SU-DHL-6 (cell line): Measurements from ENCODE around the gene LHFPL6.

ENCODE experiments used
- H2AFZ ChIP-seq: fragments of 200-600 bp; sonication (generic); 2 replicates; pipeline ENCODE4 v1.6.1; 2014; ENCODE audit warnings: low read depth, mild to moderate bottlenecking, moderate library complexity, mixed read lengths, antibody characterized with exemption, low read length; ENCODE audit not compliant: severe bottlenecking
- H3F3A ChIP-seq: fragments of 200-600 bp; shearing (Covaris generic); 2 replicates; pipeline ENCODE4 v1.6.0; 2016; ENCODE audit warnings: antibody characterized with exemption, mild to moderate bottlenecking; ENCODE audit not compliant: insufficient read depth
- H3K27ac ChIP-seq: fragments of 200-600 bp; sonication (generic); 2 replicates; pipeline ENCODE4 v1.5.1; 2016; ENCODE audit warnings: low read depth, mild to moderate bottlenecking, low read length, moderate library complexity, mixed read lengths
- H3K27me3 ChIP-seq: fragments of 200-600 bp; sonication (generic), shearing (Covaris generic); 2 replicates; pipeline ENCODE4 v1.6.0; 2014; ENCODE audit warnings: mild to moderate bottlenecking, low read length
- H3K36me3 ChIP-seq: fragments of 200-600 bp; sonication (generic); 2 replicates; pipeline ENCODE4 v1.6.1; 2014; ENCODE audit warnings: mild to moderate bottlenecking, low read length, mixed read lengths
- H3K4me2 ChIP-seq: fragments of 300-600, 200-600 bp; shearing (Covaris generic), sonication (generic); 2 replicates; pipeline ENCODE4 v1.6.0; 2014; ENCODE audit warnings: low read length, low read depth, mild to moderate bottlenecking; ENCODE audit not compliant: poor library complexity, severe bottlenecking
- H3K4me3 ChIP-seq: fragments of 200-600 bp; sonication (generic); 2 replicates; pipeline ENCODE4 v1.5.1; 2014; ENCODE audit warnings: antibody characterized with exemption, low read length, mild to moderate bottlenecking, mixed read lengths; ENCODE audit not compliant: insufficient read depth, poor library complexity, severe bottlenecking
- H3K79me2 ChIP-seq: fragments of 200-600 bp; sonication (generic); 2 replicates; pipeline ENCODE4 v1.6.1; 2014; ENCODE audit warnings: mild to moderate bottlenecking, low read length, moderate library complexity; ENCODE audit not compliant: insufficient read depth
- H3K9ac ChIP-seq: fragments of 200-600 bp; sonication (generic); 2 replicates; pipeline ENCODE4 v1.7.0; 2014; ENCODE audit warnings: mild to moderate bottlenecking, low read length
- H3K9me2 ChIP-seq: fragments of 200-600 bp; sonication (generic); replicated peaks from 2 replicates; pipeline ENCODE4 v1.6.1; 2014; ENCODE audit warnings: low read length; ENCODE audit not compliant: insufficient read depth
- H3K9me3 ChIP-seq: fragments of 200-600 bp; sonication (generic); 2 replicates; pipeline ENCODE4 v1.6.1; 2014; ENCODE audit warnings: low read length, mixed read lengths; ENCODE audit not compliant: insufficient read depth
- H4K20me1 ChIP-seq: fragments of 200-600 bp; sonication (generic); 2 replicates; pipeline ENCODE4 v1.6.1; 2014; ENCODE audit warnings: low read depth, mild to moderate bottlenecking, antibody characterized with exemption, low read length, moderate library complexity, mixed read lengths
- EZH2phosphoT487 ChIP-seq: fragments of 200-600 bp; sonication (generic), shearing (Covaris generic); conservative IDR thresholded peaks from 2 replicates; pipeline ENCODE4 v1.6.1; 2018; ENCODE audit warnings: mild to moderate bottlenecking, antibody characterized with exemption, low read length, moderate library complexity, mixed read lengths
- TF ChIP-seq, protein P1 (sequence below): fragments of 200-600 bp; sonication (generic); IDR thresholded peaks from one replicate; pipeline ENCODE4 v1.5.1; 2017; ENCODE audit warnings: antibody characterized with exemption, mild to moderate bottlenecking, low read length, moderate library complexity; ENCODE audit not compliant: insufficient read depth, poor library complexity, severe bottlenecking

The LHFPL6 gene

GRCh38 chr13:39527961-39528660, 74.9 kb downstream of the LHFPL6 start:
- Histone ChIP-seq H2AFZ (no peak overlapping the region), H3K4me2 (no peak overlapping the region), H3K27me3 (no peaks in the 10 kb centered on the region), H3K4me3 (no peak overlapping the region), H3K79me2 (no peaks in the 10 kb centered on the region), H3F3A (no peaks in the 10 kb centered on the region), H3K9ac (no peak overlapping the region), H4K20me1 (no peaks in the 10 kb centered on the region), H3K9me2 (no peaks in the 10 kb centered on the region), H3K9me3 (no peaks in the 10 kb centered on the region), H3K27ac (no peak overlapping the region), H3K36me3 (no peaks in the 10 kb centered on the region)
- TF ChIP-seq EZH2phosphoT487: no peak
- TF ChIP-seq, protein P1, sequence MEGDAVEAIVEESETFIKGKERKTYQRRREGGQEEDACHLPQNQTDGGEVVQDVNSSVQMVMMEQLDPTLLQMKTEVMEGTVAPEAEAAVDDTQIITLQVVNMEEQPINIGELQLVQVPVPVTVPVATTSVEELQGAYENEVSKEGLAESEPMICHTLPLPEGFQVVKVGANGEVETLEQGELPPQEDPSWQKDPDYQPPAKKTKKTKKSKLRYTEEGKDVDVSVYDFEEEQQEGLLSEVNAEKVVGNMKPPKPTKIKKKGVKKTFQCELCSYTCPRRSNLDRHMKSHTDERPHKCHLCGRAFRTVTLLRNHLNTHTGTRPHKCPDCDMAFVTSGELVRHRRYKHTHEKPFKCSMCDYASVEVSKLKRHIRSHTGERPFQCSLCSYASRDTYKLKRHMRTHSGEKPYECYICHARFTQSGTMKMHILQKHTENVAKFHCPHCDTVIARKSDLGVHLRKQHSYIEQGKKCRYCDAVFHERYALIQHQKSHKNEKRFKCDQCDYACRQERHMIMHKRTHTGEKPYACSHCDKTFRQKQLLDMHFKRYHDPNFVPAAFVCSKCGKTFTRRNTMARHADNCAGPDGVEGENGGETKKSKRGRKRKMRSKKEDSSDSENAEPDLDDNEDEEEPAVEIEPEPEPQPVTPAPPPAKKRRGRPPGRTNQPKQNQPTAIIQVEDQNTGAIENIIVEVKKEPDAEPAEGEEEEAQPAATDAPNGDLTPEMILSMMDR: no peak

DNA sequence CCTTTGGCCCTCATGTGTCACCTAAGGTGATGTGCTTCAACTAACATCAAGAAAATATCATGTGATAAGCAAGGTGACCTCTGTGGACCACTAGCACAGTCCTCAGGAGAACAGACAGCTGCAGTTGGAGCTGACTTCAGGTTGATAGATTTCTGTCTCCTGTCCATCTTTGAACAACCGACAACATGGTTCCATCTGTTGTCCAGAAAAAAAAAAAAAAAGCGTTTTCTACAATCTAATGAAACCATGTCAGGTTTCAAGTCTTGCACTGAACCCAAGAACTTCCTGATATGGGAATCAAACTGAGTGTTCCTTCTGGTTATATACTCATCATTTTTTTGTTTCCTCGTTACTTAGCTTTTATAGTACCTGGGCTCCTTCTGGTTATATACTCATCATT, 75.7 kb downstream of the LHFPL6 start:
- Histone ChIP-seq H3K27ac (no peak overlapping the region), H3K9me3 (no peaks in the 10 kb centered on the region), H3K9ac (no peak overlapping the region), H3K9me2 (no peaks in the 10 kb centered on the region), H3K27me3 (no peaks in the 10 kb centered on the region), H3K4me2 (no peak overlapping the region), H3F3A (no peaks in the 10 kb centered on the region), H3K79me2 (no peaks in the 10 kb centered on the region), H2AFZ (no peak overlapping the region), H3K4me3 (no peak overlapping the region), H3K36me3 (no peaks in the 10 kb centered on the region), H4K20me1 (no peaks in the 10 kb centered on the region)
- TF ChIP-seq, protein P1: no peak
- TF ChIP-seq EZH2phosphoT487: no peak

DNA sequence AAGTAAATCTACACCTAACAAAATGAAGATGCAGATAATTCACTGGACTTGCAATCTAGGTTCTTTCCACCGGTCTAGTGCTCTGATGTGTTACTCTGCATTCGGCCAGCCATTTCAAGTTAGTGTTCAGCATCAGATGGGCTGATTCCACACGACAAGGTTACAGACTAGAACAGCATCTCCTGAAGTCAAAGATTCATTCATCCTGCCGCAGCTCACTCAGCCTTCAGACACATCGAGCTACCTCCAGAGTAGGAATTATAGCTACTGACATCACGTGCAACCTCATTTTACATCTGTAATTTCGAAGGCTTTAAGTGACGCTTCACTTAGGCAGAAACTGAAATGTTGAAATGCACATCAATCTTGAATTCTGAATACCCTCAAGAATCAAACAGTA, 76.5 kb downstream of the LHFPL6 start:
- Histone ChIP-seq H3K9me3 (no peaks in the 10 kb centered on the region), H3K27ac (no peak overlapping the region), H4K20me1 (no peaks in the 10 kb centered on the region), H2AFZ (no peak overlapping the region), H3K4me2 (no peak overlapping the region), H3K79me2 (no peaks in the 10 kb centered on the region), H3K4me3 (no peak overlapping the region), H3K36me3 (no peaks in the 10 kb centered on the region), H3K27me3 (no peaks in the 10 kb centered on the region), H3K9me2 (no peaks in the 10 kb centered on the region), H3F3A (no peaks in the 10 kb centered on the region), H3K9ac (no peak overlapping the region)
- TF ChIP-seq, protein P1: no peak
- no peak for TF ChIP-seq EZH2phosphoT487
